Lung (tissue), 13 donors: ENCODE results near the gene KRTAP5-11. TPM values are rescaled to one million over a fixed set of nuclear protein-coding genes. Genes with fewer than 3 reads are reported as not detected.
A peak's percentile ranks its signal among the peaks of the same experiment; 100 is the strongest.
"Not testable (repeated sequence)": the region's sequence is repeated elsewhere in the genome, so short reads cannot be mapped to it uniquely, and the experiment has no call there.

ENCODE experiments used
- ATAC-seq: fragments of 200-7000 bp; cut with Tn5 transposase; one replicate; pipeline ENCODE4 v1.9.1; 2020; ENCODE audit warnings: moderate number of reproducible peaks; ENCODE audit not compliant: insufficient read depth, low FRiP score
- DNase-seq, 3 donors: peaks; one replicate each; pipeline ENCODE4 v3.0.0-alpha.2; 2013 to 2017
- H3K27ac ChIP-seq, 2 donors: one replicate each; pipeline ENCODE4 v1.5.1; 2013; ENCODE audit warnings: mild to moderate bottlenecking in 2 of 2, moderate library complexity in 2 of 2, control low read depth in 1 of 2, inconsistent platforms in 1 of 2, low read depth in 1 of 2, low read length in 1 of 2
- H3K27me3 ChIP-seq, 3 donors: one replicate each; pipeline ENCODE4 v1.5.1; 2013; ENCODE audit warnings: low read length in 2 of 3; ENCODE audit not compliant: control insufficient read depth in 3 of 3, insufficient read depth in 3 of 3
- H3K36me3 ChIP-seq, 4 donors: one replicate each; pipeline ENCODE4 v1.5.1; 2013; ENCODE audit warnings: low read length in 4 of 4, mild to moderate bottlenecking in 1 of 4, moderate library complexity in 1 of 4; ENCODE audit not compliant: control insufficient read depth in 4 of 4, insufficient read depth in 4 of 4
- H3K4me1 ChIP-seq, 5 donors: one replicate each; pipeline ENCODE4 v1.5.1; 2013; ENCODE audit warnings: low read length in 5 of 5, mild to moderate bottlenecking in 2 of 5, moderate library complexity in 1 of 5; ENCODE audit not compliant: control insufficient read depth in 5 of 5, insufficient read depth in 5 of 5
- H3K4me3 ChIP-seq: one replicate; pipeline ENCODE4 v1.5.1; 2013; ENCODE audit warnings: mild to moderate bottlenecking, control low read depth, moderate library complexity
- H3K9ac ChIP-seq, 2 donors: one replicate each; pipeline ENCODE4 v1.5.1; 2013; ENCODE audit warnings: low read length in 2 of 2, control low read depth in 1 of 2; ENCODE audit not compliant: insufficient read depth in 1 of 2
- H3K9me3 ChIP-seq, 4 donors: one replicate each; pipeline ENCODE4 v1.5.1; 2013; ENCODE audit warnings: low read length in 3 of 4, mild to moderate bottlenecking in 1 of 4, moderate library complexity in 1 of 4; ENCODE audit not compliant: control insufficient read depth in 4 of 4, insufficient read depth in 3 of 4
- WGBS, 2 donors: extraction: QIAGEN DNeasy Blood & Tissue Kit; methylation state at CpG; one replicate each; pipeline ENCODE4 v1.1.7; 2013; 5-methylcytosine and 5-hydroxymethylcytosine counted together
- polyA plus RNA-seq, 2 donors: library from polyadenylated mRNA; stranded (reverse); fragments of 200-250 nt; gene quantifications; one replicate each; pipeline ENCODE4 v1.2.1, GENCODE V29; 2013
- small RNA-seq: library from RNA; depleted of rRNA; stranded (forward); fragments of <200 nt; gene quantifications from one replicate; pipeline ENCODE3, GENCODE V24; 2014; ENCODE audit warnings: low replicate concordance
- total RNA-seq, 2 donors: library from RNA; depleted of rRNA in 1 of 2; stranded (reverse); fragments of >200 nt in 1 of 2; gene quantifications; one replicate each; pipeline ENCODE4 v1.2.1, GENCODE V29; 2014 to 2021
- TF ChIP-seq, protein P1 (sequence below): IDR thresholded peaks from 2 replicates; pipeline ENCODE4 v1.5.1; 2012; ENCODE audit warnings: mild to moderate bottlenecking; ENCODE audit errors: control extremely low read depth, extremely low read depth
- donor health status: control.
- donor health status: control.
- donor health status: Bipolar disorder and iron deficiency.
- donor health status: healthy.
- donor health status: DM: yes; HTN: yes; CAD: no.

KRTAP5-11 gene
- total and polyA plus RNA-seq, 4 donors: not detected

DNA sequence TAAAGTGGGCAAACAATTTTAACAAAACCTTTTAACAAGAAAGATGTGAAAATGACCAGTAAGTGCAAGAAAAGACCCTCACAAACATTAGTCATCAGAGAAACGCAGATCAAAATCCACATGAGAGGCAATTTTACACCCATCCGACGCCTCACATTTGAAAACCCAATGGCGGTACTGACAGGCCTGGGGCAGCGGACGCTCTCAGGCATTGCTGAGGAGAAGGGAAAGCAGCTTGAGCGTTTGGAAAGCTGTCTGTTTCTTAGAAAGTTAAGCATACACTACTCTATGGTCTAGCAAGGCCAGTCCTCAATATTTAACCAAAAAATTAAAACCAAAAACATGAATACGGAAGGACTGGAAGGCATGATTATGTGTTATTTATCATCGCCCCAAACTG is 46.9 kb downstream of the KRTAP5-11 start:
- Histone ChIP-seq H3K9ac (no peak overlapping the region), H3K27me3 (no peaks in the 10 kb centered on the region), H3K4me3 (no peak overlapping the region), H3K36me3 (no peaks in the 10 kb centered on the region), H3K27ac (no peak overlapping the region), H3K9me3 (no peaks in the 10 kb centered on the region), H3K4me1 (no peaks in the 10 kb centered on the region)
- WGBS, 2 donors: 94 to 98% methylated on average over 9 of the region's 9 CpGs
- TF ChIP-seq, protein P1, sequence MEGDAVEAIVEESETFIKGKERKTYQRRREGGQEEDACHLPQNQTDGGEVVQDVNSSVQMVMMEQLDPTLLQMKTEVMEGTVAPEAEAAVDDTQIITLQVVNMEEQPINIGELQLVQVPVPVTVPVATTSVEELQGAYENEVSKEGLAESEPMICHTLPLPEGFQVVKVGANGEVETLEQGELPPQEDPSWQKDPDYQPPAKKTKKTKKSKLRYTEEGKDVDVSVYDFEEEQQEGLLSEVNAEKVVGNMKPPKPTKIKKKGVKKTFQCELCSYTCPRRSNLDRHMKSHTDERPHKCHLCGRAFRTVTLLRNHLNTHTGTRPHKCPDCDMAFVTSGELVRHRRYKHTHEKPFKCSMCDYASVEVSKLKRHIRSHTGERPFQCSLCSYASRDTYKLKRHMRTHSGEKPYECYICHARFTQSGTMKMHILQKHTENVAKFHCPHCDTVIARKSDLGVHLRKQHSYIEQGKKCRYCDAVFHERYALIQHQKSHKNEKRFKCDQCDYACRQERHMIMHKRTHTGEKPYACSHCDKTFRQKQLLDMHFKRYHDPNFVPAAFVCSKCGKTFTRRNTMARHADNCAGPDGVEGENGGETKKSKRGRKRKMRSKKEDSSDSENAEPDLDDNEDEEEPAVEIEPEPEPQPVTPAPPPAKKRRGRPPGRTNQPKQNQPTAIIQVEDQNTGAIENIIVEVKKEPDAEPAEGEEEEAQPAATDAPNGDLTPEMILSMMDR: no peak
- ATAC-seq (no peak), DNase-seq (no peak)

DNA sequence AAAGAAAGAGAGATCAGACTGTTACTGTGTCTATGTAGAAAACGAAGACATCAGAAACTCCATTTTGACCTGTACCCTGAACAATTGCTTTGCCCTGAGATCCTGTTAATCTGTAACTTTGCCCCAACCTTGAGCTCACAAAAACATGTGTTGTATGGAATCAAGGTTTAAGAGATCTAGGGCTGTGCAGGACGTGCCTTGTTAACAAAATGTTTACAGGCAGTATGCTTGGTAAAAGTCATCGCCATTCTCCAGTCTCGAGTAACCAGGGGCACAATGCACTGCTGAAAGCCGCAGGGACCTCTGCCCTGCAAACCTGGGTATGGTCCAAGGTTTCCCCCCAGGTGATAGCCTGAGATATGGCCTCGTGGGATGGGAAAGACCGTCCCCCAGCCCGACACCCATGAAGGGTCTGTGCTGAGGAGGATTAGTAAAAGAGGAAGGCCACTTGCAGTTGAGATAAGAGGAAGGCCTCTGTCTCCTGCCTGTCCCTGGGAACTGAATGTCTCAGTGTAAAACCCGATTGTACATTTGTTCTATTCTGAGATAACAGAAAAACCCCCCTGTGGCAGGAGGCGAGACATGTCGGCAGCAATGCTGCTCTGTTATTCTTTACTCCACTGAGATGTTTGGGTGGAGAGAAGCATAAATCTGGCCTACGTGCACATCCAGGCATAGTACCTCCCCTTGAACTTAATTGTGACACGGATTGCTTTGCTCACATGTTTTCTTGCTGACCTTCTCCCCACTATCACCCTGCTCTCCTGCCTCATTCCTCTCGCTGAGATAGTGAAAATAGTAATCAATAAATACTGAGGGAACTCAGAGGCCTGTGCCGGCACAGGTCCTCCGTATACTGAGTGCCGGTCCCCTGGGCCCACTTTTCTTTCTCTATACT is 47.7 kb downstream of the KRTAP5-11 start:
- ATAC-seq, H3K36me3 ChIP-seq, H3K27me3 ChIP-seq, DNase-seq, H3K4me1 ChIP-seq, H3K9me3 ChIP-seq, H3K4me3 ChIP-seq, H3K27ac ChIP-seq, H3K9ac ChIP-seq: not testable (repeated sequence)
- 74% methylated on average over 17 of the region's 17 CpGs for WGBS, 2 donors

DNA sequence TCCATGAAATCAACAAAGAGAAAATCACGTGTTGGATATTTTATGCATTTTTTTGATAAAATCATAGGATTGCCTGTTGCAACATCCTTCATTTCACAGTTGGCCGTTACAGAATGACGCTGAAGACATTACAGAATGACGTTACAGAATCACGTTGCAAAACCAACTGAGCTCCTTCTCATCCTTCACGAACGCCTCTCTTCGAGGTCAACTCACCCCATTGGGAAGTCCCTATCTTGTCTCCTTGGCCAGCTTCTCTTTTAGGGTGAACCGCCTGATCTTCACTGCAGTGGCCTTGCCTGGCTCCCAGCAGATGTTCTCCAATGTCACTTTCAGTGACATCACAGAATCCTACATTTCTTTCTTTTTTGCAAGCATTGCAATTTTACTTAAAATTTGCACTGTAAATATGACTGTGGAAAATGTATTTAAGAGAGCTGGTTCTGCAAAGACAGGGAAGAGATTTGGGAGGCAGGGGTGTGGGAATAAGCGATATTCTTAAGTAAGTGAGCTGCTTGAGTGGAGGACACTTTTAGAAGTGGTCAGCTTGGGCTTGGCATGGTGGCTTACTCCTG is 50.6 kb downstream of the KRTAP5-11 start:
- Histone ChIP-seq H3K4me1 (no peaks in the 10 kb centered on the region), H3K9ac (no peak overlapping the region), H3K27ac (no peak overlapping the region), H3K36me3 (no peaks in the 10 kb centered on the region), H3K4me3 (no peak overlapping the region), H3K27me3 (no peaks in the 10 kb centered on the region), H3K9me3 (no peaks in the 10 kb centered on the region)
- TF ChIP-seq, protein P1: no peak
- WGBS, 2 donors: 47 to 74% methylated on average over 10 of the region's 10 CpGs
- ATAC-seq (no peak), DNase-seq (peak in 1 of 3 donors; percentile 32)

Small RNA genes lying within 50 kb of the gene (small RNA-seq; reads per million reads assigned to genes)
- not detected for gene AP000867.1
- gene KRTAP5-14P: not detected

Other genes starting within 250 kb of the KRTAP5-11 start
- 100 to 1,000 TPM in 1 of 2 donors, 10 to 100 TPM in 1; 41.2 to 138 TPM for gene DHCR7, start 134.5 kb downstream of the KRTAP5-11 start, total RNA-seq
- gene DHCR7, start 134.5 kb downstream of the KRTAP5-11 start, polyA plus RNA-seq: 10 to 100 TPM; 67.8 to 68.3 TPM
- 10 to 100 TPM; 65.9 to 79.3 TPM for gene NADSYN1, start 129.7 kb downstream of the KRTAP5-11 start, total RNA-seq
- gene NADSYN1, start 129.7 kb downstream of the KRTAP5-11 start, polyA plus RNA-seq: 10 to 100 TPM; 62.8 to 64.1 TPM
- gene KRTAP5-7, start 55.6 kb downstream of the KRTAP5-11 start, total RNA-seq: under 1 TPM in 1 of 2 donors, not detected in 1; 0.28 TPM
- gene KRTAP5-7, start 55.6 kb downstream of the KRTAP5-11 start, polyA plus RNA-seq: under 1 TPM in 1 of 2 donors, not detected in 1; 0.12 TPM
- under 1 TPM in 1 of 2 donors, not detected in 1; 0.34 TPM for gene KRTAP5-8, start 44.9 kb downstream of the KRTAP5-11 start, total RNA-seq
- under 1 TPM; 0.03 to 0.20 TPM for gene KRTAP5-8, start 44.9 kb downstream of the KRTAP5-11 start, polyA plus RNA-seq
- gene KRTAP5-9, start 34.5 kb downstream of the KRTAP5-11 start, total RNA-seq: under 1 TPM; 0.37 to 0.52 TPM
- under 1 TPM; 0.13 to 0.22 TPM for gene KRTAP5-9, start 34.5 kb downstream of the KRTAP5-11 start, polyA plus RNA-seq
- gene KRTAP5-10, start 17.3 kb downstream of the KRTAP5-11 start, total RNA-seq: not detected
- gene KRTAP5-10, start 17.3 kb downstream of the KRTAP5-11 start, polyA plus RNA-seq: under 1 TPM; 0.06 to 0.20 TPM